ENCODE measurements around the gene SASH3.

Gene SASH3

DNA sequence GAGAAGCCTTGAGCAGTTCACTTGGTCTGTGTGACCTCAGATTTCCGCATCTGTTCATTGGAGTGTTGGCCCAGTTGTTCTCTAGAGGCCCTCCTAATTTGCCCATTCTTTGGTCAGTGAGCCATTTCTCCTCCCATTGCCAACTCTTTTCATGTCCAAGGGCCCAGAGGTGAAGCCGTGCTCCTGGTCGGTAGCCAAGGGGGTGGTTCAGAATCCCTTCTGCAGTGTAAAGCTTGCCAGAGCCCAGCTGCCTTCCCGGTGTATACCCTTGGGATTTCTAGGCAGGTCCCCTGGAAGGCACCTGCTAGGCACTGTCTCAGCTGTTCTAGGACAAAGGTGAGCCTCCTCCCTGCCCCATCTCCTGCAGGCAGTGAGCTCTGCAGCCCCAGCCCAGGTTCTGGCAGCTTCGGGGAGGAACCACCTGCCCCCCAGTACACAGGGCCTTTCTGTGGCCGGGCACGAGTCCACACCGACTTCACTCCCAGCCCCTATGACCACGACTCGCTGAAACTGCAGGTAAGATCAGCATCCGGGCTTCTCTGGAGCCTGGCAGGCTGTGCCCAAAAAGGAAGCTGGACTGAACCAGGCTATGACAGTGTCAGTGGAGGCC is 12.3 kb downstream of the SASH3 start:
- Histone ChIP-seq H3K4me3 (ENCODE audit: low read length) (no peak overlapping the region), H3K79me2 (ENCODE audit: low read length) (peaks cover 15% of the 10 kb centered on the region), H3K9me3 (replicated peaks; ENCODE audit: insufficient read depth, low read length) (no peaks in the 10 kb centered on the region), H3F3A (ENCODE audit: insufficient read depth, low read length) (0 out of 2 replicates have a peak, but pooled peaks cover 6% of the 10 kb centered on the region), H3K36me3 (replicated peaks; ENCODE audit: insufficient read depth, low read length) (peaks cover 6% of the 10 kb centered on the region; the same call in 1 of the 2 replicates), H3K9ac (ENCODE audit: low read length) (no peak overlapping the region), H2AFZ (ENCODE audit: low read length) (no peak overlapping the region), H3K4me2 (ENCODE audit: low read depth, low read length) (no peak overlapping the region), H4K20me1 (ENCODE audit: insufficient read depth, low read length) (no peaks in the 10 kb centered on the region), H3K27ac (ENCODE audit: low read length) (no peak overlapping the region), H3K4me1 (ENCODE audit: low read length) (0 out of 2 replicates have a peak, but pooled peaks cover 3% of the 10 kb centered on the region), H3K27me3 (replicated peaks; ENCODE audit: insufficient read depth, low read length) (no peaks in the 10 kb centered on the region), H3K9me2 (replicated peaks; ENCODE audit: insufficient read depth, low read length) (no peaks in the 10 kb centered on the region)
- DNase-seq = no peak
- no peak for TF ChIP-seq EZH2phosphoT487 (IDR thresholded peaks at IDR 0.05; ENCODE audit: low read length)
- TF ChIP-seq CTCF (IDR thresholded peaks at IDR 0.05; ENCODE audit: low read length) = no peak
- TF ChIP-seq EZH2 (optimal IDR thresholded peaks at IDR 0.05; ENCODE audit: low read depth, low read length) = no peak

- Histone ChIP-seq H3K4me1 (ENCODE audit: low read length) (no peaks in the 10 kb centered on the region), H4K20me1 (ENCODE audit: insufficient read depth, low read length) (no peaks in the 10 kb centered on the region), H3K27me3 (replicated peaks; ENCODE audit: insufficient read depth, low read length) (no peaks in the 10 kb centered on the region), H3K9me2 (replicated peaks; ENCODE audit: insufficient read depth, low read length) (no peaks in the 10 kb centered on the region), H3K9ac (ENCODE audit: low read length) (no peak overlapping the region), H3K4me2 (ENCODE audit: low read depth, low read length) (no peak overlapping the region), H3K27ac (ENCODE audit: low read length) (no peak overlapping the region), H3K9me3 (replicated peaks; ENCODE audit: insufficient read depth, low read length) (no peaks in the 10 kb centered on the region), H2AFZ (ENCODE audit: low read length) (no peak overlapping the region), H3K4me3 (ENCODE audit: low read length) (no peak overlapping the region), H3K79me2 (ENCODE audit: low read length) (peaks cover 8% of the 10 kb centered on the region), H3F3A (ENCODE audit: insufficient read depth, low read length) (0 out of 2 replicates have a peak, but pooled peaks cover 6% of the 10 kb centered on the region), H3K36me3 (replicated peaks; ENCODE audit: insufficient read depth, low read length) (0 out of 2 replicates have a peak, but pooled peaks cover 6% of the 10 kb centered on the region)
- TF ChIP-seq CTCF (IDR thresholded peaks at IDR 0.05; ENCODE audit: low read length) (no peak), EZH2phosphoT487 (IDR thresholded peaks at IDR 0.05; ENCODE audit: low read length) (no peak), EZH2 (optimal IDR thresholded peaks at IDR 0.05; ENCODE audit: low read depth, low read length) (no peak)
- no peak for DNase-seq
Measured at GRCh38 chrX:129792586-129793291, 13.0 kb downstream of the SASH3 start.

DNA sequence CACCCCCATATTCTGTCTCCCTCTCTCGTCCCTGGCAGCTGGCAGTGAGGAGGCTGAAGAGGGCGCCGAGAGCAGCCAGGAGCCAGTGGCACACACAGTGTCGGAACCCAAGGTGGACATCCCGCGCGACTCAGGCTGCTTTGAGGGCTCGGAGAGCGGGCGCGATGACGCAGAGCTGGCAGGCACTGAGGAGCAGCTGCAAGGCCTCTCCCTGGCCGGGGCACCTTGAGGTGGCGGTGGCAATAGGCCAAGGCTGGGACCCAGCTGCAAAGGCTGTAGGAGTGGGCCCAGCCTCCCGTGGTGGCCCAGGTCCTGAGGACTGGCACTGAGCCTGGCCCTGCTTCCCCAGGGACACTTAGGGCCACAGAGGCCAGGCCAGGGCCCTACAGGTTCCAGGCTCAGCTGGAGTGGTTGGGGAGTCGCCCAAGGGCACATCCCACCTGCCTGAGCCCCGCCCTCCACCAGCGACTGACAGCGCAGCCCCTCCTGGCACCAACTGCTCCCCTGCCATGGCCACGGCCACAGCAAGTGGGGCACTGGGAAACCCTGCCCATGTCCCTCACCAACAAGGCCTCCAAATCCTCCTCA is 13.9 kb downstream of the SASH3 start:
- Histone ChIP-seq H3K36me3 (replicated peaks; ENCODE audit: insufficient read depth, low read length) (0 out of 2 replicates have a peak, but pooled peaks cover 6% of the 10 kb centered on the region), H3K27ac (ENCODE audit: low read length) (no peak overlapping the region), H3K9me3 (replicated peaks; ENCODE audit: insufficient read depth, low read length) (no peaks in the 10 kb centered on the region), H3F3A (ENCODE audit: insufficient read depth, low read length) (peaks cover 13% of the 10 kb centered on the region; the same call in 1 of the 2 replicates), H3K27me3 (replicated peaks; ENCODE audit: insufficient read depth, low read length) (no peaks in the 10 kb centered on the region), H3K4me2 (ENCODE audit: low read depth, low read length) (no peak overlapping the region), H4K20me1 (ENCODE audit: insufficient read depth, low read length) (no peaks in the 10 kb centered on the region), H3K4me3 (ENCODE audit: low read length) (no peak overlapping the region), H3K9ac (ENCODE audit: low read length) (no peak overlapping the region), H3K79me2 (ENCODE audit: low read length) (peaks cover under 1% of the 10 kb centered on the region; the same call in 1 of the 2 replicates), H2AFZ (ENCODE audit: low read length) (no peak overlapping the region), H3K4me1 (ENCODE audit: low read length) (no peaks in the 10 kb centered on the region), H3K9me2 (replicated peaks; ENCODE audit: insufficient read depth, low read length) (no peaks in the 10 kb centered on the region)
- TF ChIP-seq EZH2 (optimal IDR thresholded peaks at IDR 0.05; ENCODE audit: low read depth, low read length) = no peak
- TF ChIP-seq EZH2phosphoT487 (IDR thresholded peaks at IDR 0.05; ENCODE audit: low read length) = no peak
- TF ChIP-seq CTCF (IDR thresholded peaks at IDR 0.05; ENCODE audit: low read length) = no peak
- DNase-seq = no peak
